Coronary artery (tissue), 2 donors: ENCODE data around the gene LRP4.

ENCODE experiments used
- DNase-seq: peaks from one replicate; pipeline ENCODE4 v3.0.0-alpha.2; 2017; ENCODE audit warnings: low spot score
- H3K27ac ChIP-seq, 2 donors: fragments of 200-600 bp; sonication (generic); one replicate each; pipeline ENCODE4 v1.5.1; 2016 to 2019
- H3K4me3 ChIP-seq: fragments of 200-600 bp; sonication (generic); 2 replicates; pipeline ENCODE4 v1.5.1; 2016; ENCODE audit warnings: mild to moderate bottlenecking, moderate library complexity
- CTCF ChIP-seq: fragments of 200-600 bp; sonication (generic); IDR thresholded peaks from one replicate; pipeline ENCODE4 v1.5.1; 2019; ENCODE audit warnings: antibody characterized with exemption

LRP4 gene

GRCh38 chr11:46894961-46895360, 23.4 kb downstream of the LRP4 start:
- H3K4me3 ChIP-seq: no peak overlapping the region
- TF ChIP-seq CTCF: no peak
- DNase-seq: no peak
- H3K27ac ChIP-seq: no peak overlapping the region

- Histone ChIP-seq H3K27ac (no peak overlapping the region), H3K4me3 (no peak overlapping the region)
- TF ChIP-seq CTCF: no peak
- no peak for DNase-seq
Observed at GRCh38 chr11:46894506-46894905, 23.8 kb downstream of the LRP4 start.

- no peak for TF ChIP-seq CTCF
- DNase-seq: no peak
- Histone ChIP-seq H3K4me3 (no peak overlapping the region), H3K27ac (no peak overlapping the region)
Observed at GRCh38 chr11:46892838-46893237, 25.5 kb downstream of the LRP4 start.

GRCh38 chr11:46892109-46892508, 26.2 kb downstream of the LRP4 start:
- no peak overlapping the region for H3K4me3 ChIP-seq
- no peak overlapping the region for H3K27ac ChIP-seq
- DNase-seq: no peak
- no peak for TF ChIP-seq CTCF

GRCh38 chr11:46890665-46891064, 27.7 kb downstream of the LRP4 start:
- no peak for TF ChIP-seq CTCF
- Histone ChIP-seq H3K4me3 (no peak overlapping the region), H3K27ac (no peak overlapping the region)
- no peak for DNase-seq

GRCh38 chr11:46889689-46890475, 28.5 kb downstream of the LRP4 start:
- no peak for DNase-seq
- peak; percentile 67 for TF ChIP-seq CTCF
- H3K27ac ChIP-seq: no peak overlapping the region
- H3K4me3 ChIP-seq: no peak overlapping the region

- Histone ChIP-seq H3K27ac (no peak overlapping the region), H3K4me3 (no peak overlapping the region)
- TF ChIP-seq CTCF: no peak
- no peak for DNase-seq
Observed at GRCh38 chr11:46889251-46889650, 29.1 kb downstream of the LRP4 start.
